ENCODE results near the gene MAGEB5. TPM values are rescaled to one million over a fixed set of nuclear protein-coding genes. Genes with fewer than 3 reads are reported as not detected.

The MAGEB5 gene
- total and polyA plus RNA-seq, 10 of the 15 experiments (the other 5 are each of a cell fraction or from before 2014, with no cell fraction given) = not detected

DNA sequence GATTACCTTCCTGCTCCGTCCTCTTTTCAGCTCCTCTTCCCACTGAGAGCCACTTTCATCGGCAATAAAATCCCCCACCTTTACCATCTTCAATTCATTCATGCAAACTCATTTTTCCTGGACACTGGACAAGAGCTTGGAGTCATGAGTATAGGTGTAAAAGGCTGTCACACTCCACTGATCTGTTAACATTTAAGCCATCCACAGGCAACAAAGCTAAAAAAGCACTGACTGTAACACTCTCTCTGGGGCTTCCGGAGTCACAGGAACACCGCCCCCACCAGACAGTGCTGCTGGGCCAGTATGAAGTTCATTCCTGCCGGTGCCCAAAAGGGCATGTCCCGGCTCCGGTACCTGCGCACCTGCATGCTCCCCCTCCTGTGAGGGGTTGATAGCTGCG is 38.5 kb downstream of the MAGEB5 start (continued):
- TF ChIP-seq, protein P1, sequence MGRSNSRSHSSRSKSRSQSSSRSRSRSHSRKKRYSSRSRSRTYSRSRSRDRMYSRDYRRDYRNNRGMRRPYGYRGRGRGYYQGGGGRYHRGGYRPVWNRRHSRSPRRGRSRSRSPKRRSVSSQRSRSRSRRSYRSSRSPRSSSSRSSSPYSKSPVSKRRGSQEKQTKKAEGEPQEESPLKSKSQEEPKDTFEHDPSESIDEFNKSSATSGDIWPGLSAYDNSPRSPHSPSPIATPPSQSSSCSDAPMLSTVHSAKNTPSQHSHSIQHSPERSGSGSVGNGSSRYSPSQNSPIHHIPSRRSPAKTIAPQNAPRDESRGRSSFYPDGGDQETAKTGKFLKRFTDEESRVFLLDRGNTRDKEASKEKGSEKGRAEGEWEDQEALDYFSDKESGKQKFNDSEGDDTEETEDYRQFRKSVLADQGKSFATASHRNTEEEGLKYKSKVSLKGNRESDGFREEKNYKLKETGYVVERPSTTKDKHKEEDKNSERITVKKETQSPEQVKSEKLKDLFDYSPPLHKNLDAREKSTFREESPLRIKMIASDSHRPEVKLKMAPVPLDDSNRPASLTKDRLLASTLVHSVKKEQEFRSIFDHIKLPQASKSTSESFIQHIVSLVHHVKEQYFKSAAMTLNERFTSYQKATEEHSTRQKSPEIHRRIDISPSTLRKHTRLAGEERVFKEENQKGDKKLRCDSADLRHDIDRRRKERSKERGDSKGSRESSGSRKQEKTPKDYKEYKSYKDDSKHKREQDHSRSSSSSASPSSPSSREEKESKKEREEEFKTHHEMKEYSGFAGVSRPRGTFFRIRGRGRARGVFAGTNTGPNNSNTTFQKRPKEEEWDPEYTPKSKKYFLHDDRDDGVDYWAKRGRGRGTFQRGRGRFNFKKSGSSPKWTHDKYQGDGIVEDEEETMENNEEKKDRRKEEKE (IDR thresholded peaks at IDR 0.05) = no peak
- TF ChIP-seq, protein P2, sequence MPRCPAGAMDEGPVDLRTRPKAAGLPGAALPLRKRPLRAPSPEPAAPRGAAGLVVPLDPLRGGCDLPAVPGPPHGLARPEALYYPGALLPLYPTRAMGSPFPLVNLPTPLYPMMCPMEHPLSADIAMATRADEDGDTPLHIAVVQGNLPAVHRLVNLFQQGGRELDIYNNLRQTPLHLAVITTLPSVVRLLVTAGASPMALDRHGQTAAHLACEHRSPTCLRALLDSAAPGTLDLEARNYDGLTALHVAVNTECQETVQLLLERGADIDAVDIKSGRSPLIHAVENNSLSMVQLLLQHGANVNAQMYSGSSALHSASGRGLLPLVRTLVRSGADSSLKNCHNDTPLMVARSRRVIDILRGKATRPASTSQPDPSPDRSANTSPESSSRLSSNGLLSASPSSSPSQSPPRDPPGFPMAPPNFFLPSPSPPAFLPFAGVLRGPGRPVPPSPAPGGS (IDR thresholded peaks at IDR 0.05; ENCODE audit: borderline replicate concordance, insufficient read depth, low read depth, low read length, poor library complexity, severe bottlenecking) = no peak
- no peak for TF ChIP-seq CREB1 (IDR thresholded peaks at IDR 0.05; ENCODE audit: low read depth)
- TF ChIP-seq, protein P3, sequence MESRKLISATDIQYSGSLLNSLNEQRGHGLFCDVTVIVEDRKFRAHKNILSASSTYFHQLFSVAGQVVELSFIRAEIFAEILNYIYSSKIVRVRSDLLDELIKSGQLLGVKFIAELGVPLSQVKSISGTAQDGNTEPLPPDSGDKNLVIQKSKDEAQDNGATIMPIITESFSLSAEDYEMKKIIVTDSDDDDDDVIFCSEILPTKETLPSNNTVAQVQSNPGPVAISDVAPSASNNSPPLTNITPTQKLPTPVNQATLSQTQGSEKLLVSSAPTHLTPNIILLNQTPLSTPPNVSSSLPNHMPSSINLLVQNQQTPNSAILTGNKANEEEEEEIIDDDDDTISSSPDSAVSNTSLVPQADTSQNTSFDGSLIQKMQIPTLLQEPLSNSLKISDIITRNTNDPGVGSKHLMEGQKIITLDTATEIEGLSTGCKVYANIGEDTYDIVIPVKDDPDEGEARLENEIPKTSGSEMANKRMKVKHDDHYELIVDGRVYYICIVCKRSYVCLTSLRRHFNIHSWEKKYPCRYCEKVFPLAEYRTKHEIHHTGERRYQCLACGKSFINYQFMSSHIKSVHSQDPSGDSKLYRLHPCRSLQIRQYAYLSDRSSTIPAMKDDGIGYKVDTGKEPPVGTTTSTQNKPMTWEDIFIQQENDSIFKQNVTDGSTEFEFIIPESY (IDR thresholded peaks at IDR 0.05) = no peak
- no peak for TF ChIP-seq STAT1 (conservative IDR thresholded peaks at IDR 0.05)

DNA sequence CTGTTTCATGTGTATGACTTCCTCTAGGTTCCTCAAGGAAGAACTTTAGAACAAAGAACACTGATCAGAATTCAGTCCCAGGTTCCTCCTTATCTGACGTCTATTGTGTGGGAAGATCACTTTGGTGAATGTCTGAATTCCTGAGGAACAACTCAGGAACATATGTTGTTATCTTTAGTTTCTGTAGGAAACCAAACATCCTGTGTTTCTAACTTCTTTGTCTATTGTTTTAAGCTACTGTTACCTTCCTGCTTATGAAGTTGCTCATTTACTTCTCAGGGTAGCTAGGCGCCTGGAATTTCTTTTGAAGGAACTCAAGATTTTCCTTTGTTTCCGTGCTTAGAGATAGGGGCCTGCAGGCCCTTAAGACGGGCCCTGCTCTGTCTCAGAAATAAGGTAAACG is 46.2 kb downstream of the MAGEB5 start:
- ChIA-PET CTCF (no interaction called here), RAD21 (ENCODE audit: unreplicated experiment) (no interaction called here), SMC1A (ENCODE audit: uncharacterized antibody, unreplicated experiment) (no interaction called here), POLR2A (no interaction called here)
- no peaks in the 10 kb centered on the region for H3K36me3 ChIP-seq (ENCODE audit: control insufficient read depth in 2 of 2, insufficient read depth in 2 of 2, low read length in 1 of 2)
- intact Hi-C loops (cut with micrococcal nuclease; ENCODE audit: unreplicated experiment) (no loop called here), in situ Hi-C loops (cut with MboI) (no loop called here)
- no peaks in the 10 kb centered on the region for H3K27me3 ChIP-seq (replicated peaks in 1 of 2; ENCODE audit: control insufficient read depth in 2 of 2, insufficient read depth in 2 of 2, low read length in 1 of 2)
- 12% methylated on average over 5 of the region's 5 CpGs for WGBS (ENCODE audit: insufficient coverage, insufficient replicate concordance, low lambda C conversion rate, missing lambda C conversion rate)
- no peak overlapping the region for H3K27ac ChIP-seq (ENCODE audit: control insufficient read depth, insufficient read depth)
- no peak for ATAC-seq
- no peak for TF ChIP-seq RB1 (IDR thresholded peaks at IDR 0.05; ENCODE audit: borderline replicate concordance)
- no peaks in the 10 kb centered on the region for H3K4me1 ChIP-seq (ENCODE audit: control insufficient read depth, insufficient read depth, low read length)
- no peaks in the 10 kb centered on the region for H3K9me3 ChIP-seq (replicated peaks; ENCODE audit: control insufficient read depth, insufficient read depth, low read length)
- BruUV-seq (replicated peaks) = no TSS peak
- H2AFZ ChIP-seq (ENCODE audit: control insufficient read depth, low read depth, low read length) = no peak overlapping the region
- H3K4me2 ChIP-seq (ENCODE audit: control insufficient read depth, insufficient read depth) = no peak overlapping the region
- H3K79me2 ChIP-seq (ENCODE audit: control insufficient read depth, insufficient read depth, low read length) = no peaks in the 10 kb centered on the region
- no peaks in the 10 kb centered on the region for H4K20me1 ChIP-seq (ENCODE audit: control insufficient read depth, insufficient read depth)
- no peak for DNase-seq (ENCODE audit: low read depth, low spot score)
- H3K4me3 ChIP-seq = no peak overlapping the region
- no peak overlapping the region for H3K9ac ChIP-seq (ENCODE audit: control insufficient read depth, insufficient read depth, low read length)
- FAIRE-seq = no peak

Other genes with a start within 250 kb of the MAGEB5 start
- gene MAGEB18, start 77.8 kb upstream of the MAGEB5 start, total RNA-seq (2014; rRNA removed) = not detected in 2 replicates
- gene MAGEB18, start 77.8 kb upstream of the MAGEB5 start, total RNA-seq (2014; rRNA removed; fragmentation: Illumina TruSeq; extraction: Trizol) = not detected in 2 replicates
- gene MAGEB18, start 77.8 kb upstream of the MAGEB5 start, total RNA-seq (2021) = not detected in 2 replicates
- gene MAGEB18, start 77.8 kb upstream of the MAGEB5 start, polyA plus RNA-seq (2011; rRNA removed) = not detected in 2 replicates
- gene MAGEB18, start 77.8 kb upstream of the MAGEB5 start, polyA plus RNA-seq (2014; fragmentation: Illumina TruSeq; extraction: Trizol) = not detected in 2 replicates
- not detected for gene MAGEB18, start 77.8 kb upstream of the MAGEB5 start, polyA plus RNA-seq (2014; fragmentation: Nextera tagmentation; extraction: Ambion mirVana)
- not detected in 2 replicates for gene MAGEB18, start 77.8 kb upstream of the MAGEB5 start, polyA plus RNA-seq (2014; rRNA removed)
- not detected for gene MAGEB18, start 77.8 kb upstream of the MAGEB5 start, polyA plus RNA-seq (2016; fragmentation: Nextera tagmentation; extraction: Ambion mirVana)
- not detected in 2 replicates for gene MAGEB6B, start 55.6 kb upstream of the MAGEB5 start, total RNA-seq (2014; rRNA removed)
- not detected in 2 replicates for gene MAGEB6B, start 55.6 kb upstream of the MAGEB5 start, total RNA-seq (2014; rRNA removed; fragmentation: Illumina TruSeq; extraction: Trizol)
- not detected in 2 replicates for gene MAGEB6B, start 55.6 kb upstream of the MAGEB5 start, total RNA-seq (2021)
- not detected in 2 replicates for gene MAGEB6B, start 55.6 kb upstream of the MAGEB5 start, polyA plus RNA-seq (2011; rRNA removed)
- gene MAGEB6B, start 55.6 kb upstream of the MAGEB5 start, polyA plus RNA-seq (2014; fragmentation: Illumina TruSeq; extraction: Trizol) = not detected in 2 replicates
- gene MAGEB6B, start 55.6 kb upstream of the MAGEB5 start, polyA plus RNA-seq (2014; fragmentation: Nextera tagmentation; extraction: Ambion mirVana) = not detected
- not detected in 2 replicates for gene MAGEB6B, start 55.6 kb upstream of the MAGEB5 start, polyA plus RNA-seq (2014; rRNA removed)
- not detected for gene MAGEB6B, start 55.6 kb upstream of the MAGEB5 start, polyA plus RNA-seq (2016; fragmentation: Nextera tagmentation; extraction: Ambion mirVana)
- gene MAGEB6, start 23.7 kb upstream of the MAGEB5 start, total RNA-seq (2014; rRNA removed) = not detected in 2 replicates
- not detected in 2 replicates for gene MAGEB6, start 23.7 kb upstream of the MAGEB5 start, total RNA-seq (2014; rRNA removed; fragmentation: Illumina TruSeq; extraction: Trizol)
- not detected in 2 replicates for gene MAGEB6, start 23.7 kb upstream of the MAGEB5 start, total RNA-seq (2021)
- 0.04 and 0.05 TPM in 2 replicates for gene MAGEB6, start 23.7 kb upstream of the MAGEB5 start, polyA plus RNA-seq (2011; rRNA removed)
- gene MAGEB6, start 23.7 kb upstream of the MAGEB5 start, polyA plus RNA-seq (2014; fragmentation: Illumina TruSeq; extraction: Trizol) = not detected in 2 replicates
- gene MAGEB6, start 23.7 kb upstream of the MAGEB5 start, polyA plus RNA-seq (2014; fragmentation: Nextera tagmentation; extraction: Ambion mirVana) = not detected
- gene MAGEB6, start 23.7 kb upstream of the MAGEB5 start, polyA plus RNA-seq (2014; rRNA removed) = not detected in 2 replicates
- gene MAGEB6, start 23.7 kb upstream of the MAGEB5 start, polyA plus RNA-seq (2016; fragmentation: Nextera tagmentation; extraction: Ambion mirVana) = not detected